Liver (tissue), 3 donors: ENCODE data around the gene TRIM7.

Experiments used
- JUND ChIP-seq, 2 donors: IDR thresholded peaks; 2 replicates each; pipeline ENCODE4 v1.6.1; 2016; ENCODE audit warnings: antibody characterized with exemption in 2 of 2
- RAD21 ChIP-seq, 2 donors: IDR thresholded peaks; 2 replicates each; pipeline ENCODE4 v1.6.1; 2016; ENCODE audit warnings: antibody characterized with exemption in 2 of 2, mild to moderate bottlenecking in 2 of 2
- TF ChIP-seq, protein P1 (sequence below): fragments of 150-350 bp; IDR thresholded peaks from 2 replicates; pipeline ENCODE4 v1.5.1; 2017; ENCODE audit warnings: improper control_type of control experiment, low read depth, low read length; ENCODE audit not compliant: missing input control
- TF ChIP-seq, protein P2 (sequence below): IDR thresholded peaks from 2 replicates; pipeline ENCODE4 v1.6.1; 2016; ENCODE audit warnings: antibody characterized with exemption
- donor health status: healthy.
- donor health status: healthy.

DNA sequence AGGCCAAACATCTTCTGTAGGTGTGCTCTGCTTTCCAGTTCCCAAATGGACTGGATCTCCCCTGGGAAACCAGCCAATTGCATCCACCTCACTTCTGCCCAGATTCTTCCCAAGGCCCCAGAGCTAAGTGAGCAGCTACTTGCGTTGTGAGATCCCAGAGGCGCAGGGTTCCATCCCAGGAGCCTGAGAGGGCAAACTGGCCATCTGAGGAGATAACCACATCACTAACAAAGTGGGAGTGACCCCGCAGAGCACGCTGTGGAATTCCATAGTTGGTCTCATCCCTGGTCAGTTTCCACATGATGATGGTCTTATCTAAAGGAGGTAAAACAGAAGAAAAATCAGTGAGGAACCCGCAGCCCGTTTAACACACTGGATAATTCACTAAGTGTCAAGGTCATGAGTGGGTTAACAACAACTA is 37.0 kb upstream of the TRIM7 start:
- TF ChIP-seq, protein P1, sequence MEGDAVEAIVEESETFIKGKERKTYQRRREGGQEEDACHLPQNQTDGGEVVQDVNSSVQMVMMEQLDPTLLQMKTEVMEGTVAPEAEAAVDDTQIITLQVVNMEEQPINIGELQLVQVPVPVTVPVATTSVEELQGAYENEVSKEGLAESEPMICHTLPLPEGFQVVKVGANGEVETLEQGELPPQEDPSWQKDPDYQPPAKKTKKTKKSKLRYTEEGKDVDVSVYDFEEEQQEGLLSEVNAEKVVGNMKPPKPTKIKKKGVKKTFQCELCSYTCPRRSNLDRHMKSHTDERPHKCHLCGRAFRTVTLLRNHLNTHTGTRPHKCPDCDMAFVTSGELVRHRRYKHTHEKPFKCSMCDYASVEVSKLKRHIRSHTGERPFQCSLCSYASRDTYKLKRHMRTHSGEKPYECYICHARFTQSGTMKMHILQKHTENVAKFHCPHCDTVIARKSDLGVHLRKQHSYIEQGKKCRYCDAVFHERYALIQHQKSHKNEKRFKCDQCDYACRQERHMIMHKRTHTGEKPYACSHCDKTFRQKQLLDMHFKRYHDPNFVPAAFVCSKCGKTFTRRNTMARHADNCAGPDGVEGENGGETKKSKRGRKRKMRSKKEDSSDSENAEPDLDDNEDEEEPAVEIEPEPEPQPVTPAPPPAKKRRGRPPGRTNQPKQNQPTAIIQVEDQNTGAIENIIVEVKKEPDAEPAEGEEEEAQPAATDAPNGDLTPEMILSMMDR = no peak
- TF ChIP-seq, protein P2, sequence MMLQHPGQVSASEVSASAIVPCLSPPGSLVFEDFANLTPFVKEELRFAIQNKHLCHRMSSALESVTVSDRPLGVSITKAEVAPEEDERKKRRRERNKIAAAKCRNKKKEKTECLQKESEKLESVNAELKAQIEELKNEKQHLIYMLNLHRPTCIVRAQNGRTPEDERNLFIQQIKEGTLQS = no peak
- TF ChIP-seq RAD21 (IDR thresholded peaks at IDR 0.05) (no peak), JUND (IDR thresholded peaks at IDR 0.05) (no peak)
